ENCODE data around the gene ZNF519.
"Not testable (repeated sequence)": the region's sequence is repeated elsewhere in the genome, so short reads cannot be mapped to it uniquely, and the experiment has no call there.

Gene ZNF519

DNA sequence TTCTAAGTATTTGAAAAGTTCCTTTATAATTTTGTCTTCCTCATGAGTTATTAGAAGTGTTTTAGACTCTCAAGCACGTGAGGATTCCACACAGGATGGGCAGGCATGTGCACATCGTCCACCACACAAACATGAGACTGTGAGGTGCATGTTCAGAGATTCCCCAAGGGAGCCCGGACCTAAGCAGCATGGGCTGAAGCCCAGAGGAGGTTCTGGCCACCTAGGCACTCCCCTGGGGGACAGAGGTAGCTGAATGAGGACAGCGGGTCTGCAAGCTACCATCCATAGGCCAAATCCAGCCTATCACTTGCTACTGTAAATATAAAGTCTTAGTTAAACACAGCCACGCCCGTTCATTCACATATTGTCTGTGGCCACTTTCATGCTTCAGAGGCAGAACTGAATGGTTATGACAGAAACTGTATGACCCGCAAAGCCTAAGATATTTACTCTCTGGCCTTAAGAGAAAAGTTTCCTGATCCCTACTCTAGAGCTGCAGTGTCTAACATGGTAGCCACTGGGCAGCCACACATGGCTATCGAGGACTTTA is 19.4 kb upstream of the ZNF519 start:
- H3K36me3 Mint-ChIP-seq (ENCODE audit: low read depth); H3K9me3 Mint-ChIP-seq; H3K27ac Mint-ChIP-seq; H3K27me3 Mint-ChIP-seq; H3K4me3 Mint-ChIP-seq; H3K4me1 Mint-ChIP-seq (ENCODE audit: low read depth): not testable (repeated sequence)

DNA sequence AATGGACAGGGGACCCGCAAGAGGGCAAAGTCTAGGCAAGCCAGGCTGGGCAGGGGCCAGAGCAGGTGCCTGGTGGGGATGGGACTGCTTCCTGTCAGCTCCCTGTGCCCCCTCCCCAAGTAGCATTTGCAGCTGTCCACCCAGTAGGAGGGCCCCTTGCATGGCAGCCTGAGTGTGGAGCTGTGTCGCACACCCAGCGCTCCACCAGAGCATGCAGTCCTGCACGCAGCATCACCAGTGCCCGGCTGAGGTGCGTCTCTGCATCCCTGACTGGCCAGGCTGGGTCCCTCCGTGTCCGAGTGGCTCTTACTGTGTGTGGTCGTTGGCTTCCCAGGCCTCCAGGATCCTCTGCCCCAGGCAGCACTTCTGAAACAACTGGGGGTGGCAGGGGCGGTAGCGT is 18.5 kb upstream of the ZNF519 start:
- not testable (repeated sequence) for H3K36me3 Mint-ChIP-seq (ENCODE audit: low read depth); H3K27ac Mint-ChIP-seq

GRCh38 chr18:14149916-14150420 is 17.7 kb upstream of the ZNF519 start:
- not testable (repeated sequence) for H3K4me3 Mint-ChIP-seq; H3K27ac Mint-ChIP-seq; H3K9me3 Mint-ChIP-seq; H3K27me3 Mint-ChIP-seq; H3K4me1 Mint-ChIP-seq (ENCODE audit: low read depth); H3K36me3 Mint-ChIP-seq (ENCODE audit: low read depth)

More for the DNA sequence above, 18.5 kb upstream of the ZNF519 start:
- H3K4me3 Mint-ChIP-seq; H3K4me1 Mint-ChIP-seq (ENCODE audit: low read depth); H3K9me3 Mint-ChIP-seq; H3K27me3 Mint-ChIP-seq: not testable (repeated sequence)

GRCh38 chr18:14149121-14149850 is 17.1 kb upstream of the ZNF519 start:
- not testable (repeated sequence) for H3K27ac Mint-ChIP-seq; H3K4me1 Mint-ChIP-seq (ENCODE audit: low read depth); H3K36me3 Mint-ChIP-seq (ENCODE audit: low read depth); H3K9me3 Mint-ChIP-seq; H3K4me3 Mint-ChIP-seq; H3K27me3 Mint-ChIP-seq

DNA sequence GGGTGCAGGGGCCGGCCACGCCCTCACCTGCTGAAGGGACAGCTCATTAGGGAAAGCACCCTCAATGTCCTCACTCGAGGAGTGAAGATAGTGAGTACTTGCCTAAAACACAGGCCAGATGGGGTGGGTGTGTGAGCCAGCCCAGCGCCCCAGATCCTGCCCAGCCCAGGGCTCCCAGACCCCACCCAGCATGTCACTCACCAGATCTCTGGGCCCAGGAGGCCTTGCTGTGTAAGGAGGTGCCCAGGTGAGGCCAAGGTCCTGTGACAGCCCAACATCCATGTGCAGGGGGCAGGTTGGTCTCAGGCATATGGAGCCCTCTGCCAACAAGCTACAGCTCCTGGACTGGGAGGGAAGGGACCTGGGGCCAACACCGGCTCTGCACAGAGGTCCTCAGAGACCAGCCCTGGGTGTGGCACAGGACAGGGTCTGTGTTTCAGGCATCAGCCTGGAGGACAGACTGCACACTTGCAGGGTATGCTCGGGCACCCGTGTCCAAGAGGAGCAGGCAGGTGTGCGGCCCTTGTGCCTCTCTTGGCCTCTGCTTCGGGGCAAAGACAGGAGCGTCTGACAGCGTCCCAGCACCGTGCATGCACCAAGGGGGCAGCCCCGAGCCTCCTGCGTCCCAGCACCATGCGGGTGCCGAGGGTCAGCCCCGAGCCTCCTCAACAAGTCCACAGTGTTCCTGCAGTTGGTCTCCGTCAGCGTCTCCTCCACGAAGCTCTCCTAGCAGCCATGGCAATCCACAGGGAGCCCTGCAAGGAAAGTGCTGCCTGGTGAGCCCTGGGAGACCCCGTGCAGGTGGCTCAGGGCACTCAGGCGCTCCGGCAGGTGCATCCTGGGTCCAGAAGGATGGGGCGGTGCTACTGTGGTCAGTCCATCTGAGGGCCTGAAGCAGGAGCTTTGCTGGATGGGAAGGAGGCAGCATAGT is 16.0 kb upstream of the ZNF519 start:
- not testable (repeated sequence) for H3K27ac Mint-ChIP-seq; H3K4me3 Mint-ChIP-seq; H3K9me3 Mint-ChIP-seq; H3K4me1 Mint-ChIP-seq (ENCODE audit: low read depth); H3K27me3 Mint-ChIP-seq; H3K36me3 Mint-ChIP-seq (ENCODE audit: low read depth)

DNA sequence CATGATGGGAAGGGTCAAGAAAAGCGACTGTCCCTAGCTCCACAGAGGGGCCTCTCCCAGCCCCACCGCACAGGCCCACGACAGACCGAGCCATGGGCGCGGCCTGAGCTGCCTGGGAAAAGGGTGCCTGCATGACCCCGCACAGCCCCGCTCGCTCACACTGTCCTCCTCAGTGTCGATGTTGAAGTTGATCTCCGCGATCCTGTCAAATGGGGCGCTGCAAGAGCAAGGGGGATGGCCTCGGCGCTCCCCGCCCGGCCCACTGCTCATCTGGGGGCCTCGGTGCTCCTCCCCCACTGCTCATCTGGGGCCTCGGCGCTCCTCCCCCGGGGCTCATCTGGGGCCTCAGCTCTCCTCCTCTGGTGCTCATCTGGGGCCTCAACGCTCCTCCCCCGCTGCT is 14.5 kb upstream of the ZNF519 start:
- not testable (repeated sequence) for H3K27me3 Mint-ChIP-seq; H3K27ac Mint-ChIP-seq; H3K4me3 Mint-ChIP-seq; H3K4me1 Mint-ChIP-seq (ENCODE audit: low read depth); H3K9me3 Mint-ChIP-seq; H3K36me3 Mint-ChIP-seq (ENCODE audit: low read depth)

- not testable (repeated sequence) for H3K4me3 Mint-ChIP-seq; H3K4me1 Mint-ChIP-seq (ENCODE audit: low read depth); H3K27ac Mint-ChIP-seq; H3K9me3 Mint-ChIP-seq; H3K36me3 Mint-ChIP-seq (ENCODE audit: low read depth); H3K27me3 Mint-ChIP-seq
Measured at GRCh38 chr18:14145581-14146338, 13.5 kb upstream of the ZNF519 start.

GRCh38 chr18:14145021-14145420 is 12.8 kb upstream of the ZNF519 start:
- not testable (repeated sequence) for H3K27me3 Mint-ChIP-seq; H3K36me3 Mint-ChIP-seq (ENCODE audit: low read depth); H3K4me3 Mint-ChIP-seq; H3K27ac Mint-ChIP-seq; H3K9me3 Mint-ChIP-seq; H3K4me1 Mint-ChIP-seq (ENCODE audit: low read depth)

GRCh38 chr18:14144628-14144895 is 12.3 kb upstream of the ZNF519 start:
- no peak overlapping the region for H3K27ac Mint-ChIP-seq
- H3K27me3 Mint-ChIP-seq = no peaks in the 10 kb centered on the region
- H3K36me3 Mint-ChIP-seq (ENCODE audit: low read depth) = no peaks in the 10 kb centered on the region
- no peaks in the 10 kb centered on the region for H3K9me3 Mint-ChIP-seq
- H3K4me1 Mint-ChIP-seq (ENCODE audit: low read depth) = no peaks in the 10 kb centered on the region
- H3K4me3 Mint-ChIP-seq = no peak overlapping the region

DNA sequence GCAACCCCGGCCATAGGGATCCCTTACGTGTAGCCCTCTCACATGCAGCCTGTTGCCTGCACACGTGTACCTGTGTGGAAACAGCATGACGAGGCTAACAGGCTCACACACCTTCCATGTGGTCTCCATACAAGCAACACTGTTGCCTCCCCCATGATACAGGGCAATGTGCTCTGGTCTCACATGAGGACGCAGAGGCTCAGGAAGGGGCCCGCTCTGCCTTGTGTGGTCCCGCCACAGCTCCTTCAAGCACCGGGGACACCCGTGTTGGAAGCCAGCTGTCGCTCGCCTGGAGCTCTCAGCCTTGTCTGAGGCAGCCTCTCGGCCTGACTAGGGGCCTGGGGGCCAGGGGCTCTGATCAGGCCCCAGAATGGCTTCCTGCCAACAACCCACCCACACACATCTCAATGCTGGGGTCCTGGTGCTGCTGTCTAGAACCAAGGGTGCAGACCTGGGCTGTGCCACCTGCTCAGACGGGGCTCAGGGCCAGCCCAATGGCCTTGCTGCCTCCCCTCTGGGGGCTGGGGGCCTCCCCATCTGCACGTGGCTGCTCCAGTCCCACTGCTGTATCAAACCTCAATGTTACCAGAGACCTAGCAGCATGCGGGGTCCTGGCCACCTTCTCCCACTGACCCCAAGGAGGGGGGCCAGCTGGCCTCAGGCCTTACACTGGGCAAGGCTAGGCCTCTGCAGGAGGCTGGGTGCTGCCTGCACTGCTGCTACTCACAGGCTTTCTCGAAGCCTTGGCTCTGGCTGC is 11.8 kb upstream of the ZNF519 start:
- H3K27ac Mint-ChIP-seq; H3K4me1 Mint-ChIP-seq (ENCODE audit: low read depth); H3K27me3 Mint-ChIP-seq: not testable (repeated sequence)

GRCh38 chr18:14143396-14143795 is 11.2 kb upstream of the ZNF519 start:
- H3K4me1 Mint-ChIP-seq (ENCODE audit: low read depth); H3K27ac Mint-ChIP-seq; H3K36me3 Mint-ChIP-seq (ENCODE audit: low read depth); H3K9me3 Mint-ChIP-seq; H3K27me3 Mint-ChIP-seq; H3K4me3 Mint-ChIP-seq: not testable (repeated sequence)

More for the DNA sequence above, 11.8 kb upstream of the ZNF519 start:
- H3K4me3 Mint-ChIP-seq; H3K9me3 Mint-ChIP-seq; H3K36me3 Mint-ChIP-seq (ENCODE audit: low read depth): not testable (repeated sequence)

- H3K27ac Mint-ChIP-seq; H3K27me3 Mint-ChIP-seq; H3K4me3 Mint-ChIP-seq; H3K9me3 Mint-ChIP-seq; H3K4me1 Mint-ChIP-seq (ENCODE audit: low read depth); H3K36me3 Mint-ChIP-seq (ENCODE audit: low read depth): not testable (repeated sequence)
Measured at GRCh38 chr18:14142177-14142576, 9.9 kb upstream of the ZNF519 start.

- H3K27ac Mint-ChIP-seq; H3K4me3 Mint-ChIP-seq; H3K4me1 Mint-ChIP-seq (ENCODE audit: low read depth); H3K36me3 Mint-ChIP-seq (ENCODE audit: low read depth); H3K9me3 Mint-ChIP-seq; H3K27me3 Mint-ChIP-seq: not testable (repeated sequence)
Measured at GRCh38 chr18:14139583-14139982, 7.3 kb upstream of the ZNF519 start.

DNA sequence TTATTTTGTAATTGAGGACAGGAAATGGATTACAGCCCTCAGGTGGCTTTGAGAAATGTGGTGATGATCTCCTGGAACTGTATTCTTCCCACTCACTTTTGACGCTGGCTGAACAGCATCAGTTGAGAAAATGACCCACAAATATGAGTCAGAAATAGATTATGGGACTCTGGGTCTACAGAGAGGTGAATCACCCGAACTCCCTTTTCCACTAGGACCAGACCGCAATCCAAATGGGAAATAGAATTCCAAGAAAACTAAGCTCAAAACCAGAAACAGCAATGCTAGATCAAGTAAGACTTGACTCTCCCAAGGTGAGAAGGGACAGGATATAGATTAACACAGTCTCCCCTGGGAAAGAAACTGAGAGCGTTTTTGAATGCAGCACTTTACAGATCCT is 5.7 kb upstream of the ZNF519 start:
- H3K27ac Mint-ChIP-seq, H3K27me3 Mint-ChIP-seq: not testable (repeated sequence)

More for the DNA sequence above, 5.7 kb upstream of the ZNF519 start:
- H3K4me3 Mint-ChIP-seq; H3K36me3 Mint-ChIP-seq (ENCODE audit: low read depth); H3K9me3 Mint-ChIP-seq; H3K4me1 Mint-ChIP-seq (ENCODE audit: low read depth): not testable (repeated sequence)
